ENCODE data around the gene EXOC3L2.

GRCh38 chr19:45255611-45256157 is 10.5 kb upstream of the EXOC3L2 start:
- TF ChIP-seq GATA3 (IDR thresholded peaks at IDR 0.05; ENCODE audit: low read depth, low read length) (no peak), GATA2 (IDR thresholded peaks at IDR 0.05; ENCODE audit: low read depth, low read length) (no peak)
